ENCODE data around the gene LSM14A.
A peak's percentile ranks its signal among the peaks of the same experiment; 100 is the strongest.
"Not testable (repeated sequence)": the region's sequence is repeated elsewhere in the genome, so short reads cannot be mapped to it uniquely, and the experiment has no call there.

The LSM14A gene

GRCh38 chr19:34193439-34193838 is 21.1 kb downstream of the LSM14A start:
- DNase-seq: no peak

GRCh38 chr19:34193876-34194275 is 21.6 kb downstream of the LSM14A start:
- no peak for DNase-seq

GRCh38 chr19:34201133-34201532 is 28.8 kb downstream of the LSM14A start:
- DNase-seq: no peak

- DNase-seq: not testable (repeated sequence)
Measured at GRCh38 chr19:34205324-34205723, 33.0 kb downstream of the LSM14A start.

GRCh38 chr19:34208291-34208884 is 36.1 kb downstream of the LSM14A start:
- DNase-seq: no peak

GRCh38 chr19:34209726-34210125 is 37.4 kb downstream of the LSM14A start:
- DNase-seq: no peak

GRCh38 chr19:34213283-34213682 is 41.0 kb downstream of the LSM14A start:
- DNase-seq: no peak

GRCh38 chr19:34214040-34214439 is 41.7 kb downstream of the LSM14A start:
- no peak for DNase-seq

GRCh38 chr19:34215006-34215665 is 42.8 kb downstream of the LSM14A start:
- DNase-seq: no peak

- no peak for DNase-seq
Measured at GRCh38 chr19:34215666-34216038, 43.3 kb downstream of the LSM14A start.

- not testable (repeated sequence) for DNase-seq
Measured at GRCh38 chr19:34216745-34217219, 44.5 kb downstream of the LSM14A start.

GRCh38 chr19:34217952-34218817 is 45.9 kb downstream of the LSM14A start:
- DNase-seq: peak; percentile 73

GRCh38 chr19:34218818-34219164 is 46.5 kb downstream of the LSM14A start:
- no peak for DNase-seq

- DNase-seq: peak; percentile 53
Measured at GRCh38 chr19:34220472-34221063, 48.3 kb downstream of the LSM14A start.

GRCh38 chr19:34222386-34222785 is 50.1 kb downstream of the LSM14A start:
- no peak for DNase-seq

- no peak for DNase-seq
Measured at GRCh38 chr19:34224996-34225658, 52.8 kb downstream of the LSM14A start.

- no peak for DNase-seq
Measured at GRCh38 chr19:34225659-34226015, 53.3 kb downstream of the LSM14A start.

GRCh38 chr19:34226036-34226435 is 53.7 kb downstream of the LSM14A start:
- DNase-seq: no peak

- no peak for DNase-seq
Measured at GRCh38 chr19:34228347-34228746, 56.0 kb downstream of the LSM14A start.

GRCh38 chr19:34228762-34229161 is 56.5 kb downstream of the LSM14A start:
- no peak for DNase-seq

GRCh38 chr19:34229721-34230120 is 57.4 kb downstream of the LSM14A start:
- DNase-seq: no peak

- no peak for DNase-seq
Measured at GRCh38 chr19:34230820-34231219, 58.5 kb downstream of the LSM14A start.

- DNase-seq: no peak
Measured at GRCh38 chr19:34231439-34231838, 59.1 kb downstream of the LSM14A start.
